Trophoblast cell (in vitro differentiated cells and primary cell): Measurements from ENCODE around the gene FABP1.

Source experiments
- DNase-seq, 2 donors: peaks; one replicate each; pipeline ENCODE4 v3.0.0-alpha.2; 2016
- H2AFZ ChIP-seq: 2 replicates; pipeline ENCODE4 v1.6.1; 2013; ENCODE audit warnings: low read length, moderate library complexity, mild to moderate bottlenecking; ENCODE audit not compliant: insufficient read depth, poor library complexity
- H2AK5ac ChIP-seq: 2 replicates; pipeline ENCODE4 v1.6.1; 2013; ENCODE audit warnings: mild to moderate bottlenecking, low read length
- H2BK120ac ChIP-seq: 2 replicates; pipeline ENCODE4 v1.6.1; 2013; ENCODE audit warnings: low read length, mild to moderate bottlenecking, moderate library complexity; ENCODE audit not compliant: insufficient read depth, poor library complexity
- H2BK12ac ChIP-seq: 2 replicates; pipeline ENCODE4 v1.6.1; 2013; ENCODE audit warnings: mild to moderate bottlenecking, low read length, moderate library complexity
- H2BK5ac ChIP-seq: 2 replicates; pipeline ENCODE4 v1.6.1; 2013; ENCODE audit warnings: low read length, low read depth, moderate library complexity, mild to moderate bottlenecking; ENCODE audit not compliant: poor library complexity
- H3K14ac ChIP-seq: 2 replicates; pipeline ENCODE4 v1.6.1; 2013; ENCODE audit warnings: mild to moderate bottlenecking, low read length
- H3K18ac ChIP-seq: 2 replicates; pipeline ENCODE4 v1.6.1; 2013; ENCODE audit warnings: mild to moderate bottlenecking, low read length
- H3K23ac ChIP-seq: 2 replicates; pipeline ENCODE4 v1.6.1; 2013; ENCODE audit warnings: low read length
- H3K27ac ChIP-seq: 2 replicates; pipeline ENCODE4 v1.5.1; 2013; ENCODE audit warnings: low read depth, mild to moderate bottlenecking, inconsistent platforms, low read length, moderate library complexity
- H3K27me3 ChIP-seq: 2 replicates; pipeline ENCODE4 v1.6.1; 2013; ENCODE audit warnings: inconsistent platforms, mild to moderate bottlenecking, low read length, moderate library complexity; ENCODE audit not compliant: insufficient read depth
- H3K36me3 ChIP-seq, 2 experiments: 1 replicate in 1 of 2; 2 replicates in 1 of 2; pipeline ENCODE4 v1.6.1; 2013; ENCODE audit warnings: low read length in 2 of 2, mild to moderate bottlenecking in 2 of 2, moderate library complexity in 1 of 2; ENCODE audit not compliant: insufficient read depth in 2 of 2, control insufficient read depth in 1 of 2
- H3K4ac ChIP-seq: 2 replicates; pipeline ENCODE4 v1.6.1; 2013; ENCODE audit warnings: low read depth, mild to moderate bottlenecking, low read length, moderate library complexity
- H3K4me1 ChIP-seq, 2 experiments: 1 replicate in 1 of 2; 2 replicates in 1 of 2; pipeline ENCODE4 v1.6.1; 2013; ENCODE audit warnings: low read length in 2 of 2, mild to moderate bottlenecking in 2 of 2, moderate library complexity in 1 of 2; ENCODE audit not compliant: insufficient read depth in 2 of 2, control insufficient read depth in 1 of 2
- H3K4me2 ChIP-seq: 2 replicates; pipeline ENCODE4 v1.6.1; 2013; ENCODE audit warnings: inconsistent platforms, mild to moderate bottlenecking, low read length, moderate library complexity
- H3K4me3 ChIP-seq: 2 replicates; pipeline ENCODE4 v1.5.1; 2013; ENCODE audit warnings: mild to moderate bottlenecking, low read depth, low read length, inconsistent platforms
- H3K79me1 ChIP-seq: one replicate; pipeline ENCODE4 v1.6.1; 2013; ENCODE audit warnings: low read length
- H3K79me2 ChIP-seq: 2 replicates; pipeline ENCODE4 v1.6.1; 2013; ENCODE audit warnings: low read length, mild to moderate bottlenecking; ENCODE audit not compliant: control insufficient read depth, insufficient read depth, poor library complexity
- H3K9ac ChIP-seq: 2 replicates; pipeline ENCODE4 v1.6.1; 2013; ENCODE audit warnings: mild to moderate bottlenecking, low read length
- H3K9me3 ChIP-seq: 2 replicates; pipeline ENCODE4 v1.6.1; 2013; ENCODE audit warnings: low read depth, mild to moderate bottlenecking, control low read depth, inconsistent platforms, low read length; ENCODE audit not compliant: insufficient read depth
- H4K12ac ChIP-seq: 2 replicates; pipeline ENCODE4 v1.6.1; 2013; ENCODE audit warnings: low read depth, mild to moderate bottlenecking, low read length, moderate library complexity
- H4K8ac ChIP-seq: 2 replicates; pipeline ENCODE4 v1.6.1; 2013; ENCODE audit warnings: low read depth, mild to moderate bottlenecking, low read length, moderate library complexity
- H4K91ac ChIP-seq: one replicate; pipeline ENCODE4 v1.6.1; 2013; ENCODE audit warnings: low read depth, mild to moderate bottlenecking, low read length, moderate library complexity
- WGBS: extraction: QIAGEN DNeasy Blood & Tissue Kit; methylation state at CpG from one replicate; pipeline ENCODE4 v1.1.7; 2013; ENCODE audit warnings: missing lambda C conversion rate; ENCODE audit not compliant: insufficient read length, insufficient coverage; ENCODE audit errors: extremely low coverage; 5-methylcytosine and 5-hydroxymethylcytosine counted together

Gene FABP1

DNA sequence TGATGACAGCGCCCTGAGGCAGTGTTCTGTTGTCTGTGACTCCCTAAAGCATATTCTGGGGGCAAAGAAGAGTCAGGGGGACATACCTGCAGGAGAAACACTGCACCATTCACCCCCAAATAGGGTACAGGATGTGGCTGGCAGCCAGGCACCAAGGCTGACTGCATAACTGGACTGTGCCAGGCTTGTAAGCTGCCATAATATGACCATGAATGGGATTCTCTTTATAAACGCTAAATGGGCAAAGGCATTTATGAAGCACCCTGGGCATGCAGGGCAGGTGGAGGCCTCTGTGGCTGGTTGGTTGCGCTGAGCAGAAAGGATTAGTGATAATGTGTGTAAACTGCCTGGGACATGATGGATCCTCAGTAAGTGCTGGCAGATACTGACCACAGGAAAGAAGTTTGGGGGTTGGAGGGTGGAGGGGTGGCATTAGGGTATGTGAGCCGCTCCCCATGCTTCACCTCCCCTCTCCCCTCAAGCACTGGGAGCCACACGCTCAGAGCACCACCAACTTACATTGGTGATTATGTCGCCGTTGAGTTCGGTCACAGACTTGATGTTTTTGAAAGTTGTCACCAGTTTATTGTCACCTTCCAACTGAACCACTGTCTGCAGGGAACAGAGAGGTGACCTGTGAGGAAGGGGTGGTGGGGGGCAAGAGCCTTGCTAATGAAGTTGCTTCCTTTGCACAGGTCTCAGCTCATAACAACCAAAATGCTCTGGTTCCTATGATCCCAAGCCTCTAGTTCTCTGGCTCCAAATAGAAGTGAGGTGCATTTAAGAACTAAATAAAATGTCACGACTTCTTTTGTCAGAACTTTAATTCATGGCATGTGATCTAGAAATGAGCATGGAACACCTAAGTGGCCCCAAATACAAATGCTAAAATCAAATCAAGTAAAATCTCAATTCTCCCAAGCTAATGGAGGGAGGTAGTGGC, 3.6 kb downstream of the FABP1 start:
- WGBS, result no CpG with 5 or more reads among the region's 9 CpGs
- H3K79me2 ChIP-seq, result no peaks in the 10 kb centered on the region
- H3K4me1 ChIP-seq, result no peaks in the 10 kb centered on the region
- no peak overlapping the region for H3K23ac ChIP-seq
- H3K27ac ChIP-seq, result no peak overlapping the region
- no peak overlapping the region for H4K8ac ChIP-seq
- no peak overlapping the region for H4K91ac ChIP-seq
- H3K27me3 ChIP-seq, result no peaks in the 10 kb centered on the region
- H2BK12ac ChIP-seq, result no peak overlapping the region
- H3K79me1 ChIP-seq, result no peaks in the 10 kb centered on the region
- H3K4ac ChIP-seq, result no peak overlapping the region
- no peak overlapping the region for H2AK5ac ChIP-seq
- H2BK120ac ChIP-seq, result no peak overlapping the region
- H3K4me3 ChIP-seq, result no peak overlapping the region
- no peak overlapping the region for H3K9ac ChIP-seq
- H3K14ac ChIP-seq, result no peak overlapping the region
- no peak overlapping the region for H3K4me2 ChIP-seq
- DNase-seq, result no peak
- no peak overlapping the region for H2BK5ac ChIP-seq
- H3K18ac ChIP-seq, result no peak overlapping the region
- H3K9me3 ChIP-seq, result no peaks in the 10 kb centered on the region
- no peak overlapping the region for H2AFZ ChIP-seq
- no peak overlapping the region for H4K12ac ChIP-seq
- H3K36me3 ChIP-seq, result no peaks in the 10 kb centered on the region

DNA sequence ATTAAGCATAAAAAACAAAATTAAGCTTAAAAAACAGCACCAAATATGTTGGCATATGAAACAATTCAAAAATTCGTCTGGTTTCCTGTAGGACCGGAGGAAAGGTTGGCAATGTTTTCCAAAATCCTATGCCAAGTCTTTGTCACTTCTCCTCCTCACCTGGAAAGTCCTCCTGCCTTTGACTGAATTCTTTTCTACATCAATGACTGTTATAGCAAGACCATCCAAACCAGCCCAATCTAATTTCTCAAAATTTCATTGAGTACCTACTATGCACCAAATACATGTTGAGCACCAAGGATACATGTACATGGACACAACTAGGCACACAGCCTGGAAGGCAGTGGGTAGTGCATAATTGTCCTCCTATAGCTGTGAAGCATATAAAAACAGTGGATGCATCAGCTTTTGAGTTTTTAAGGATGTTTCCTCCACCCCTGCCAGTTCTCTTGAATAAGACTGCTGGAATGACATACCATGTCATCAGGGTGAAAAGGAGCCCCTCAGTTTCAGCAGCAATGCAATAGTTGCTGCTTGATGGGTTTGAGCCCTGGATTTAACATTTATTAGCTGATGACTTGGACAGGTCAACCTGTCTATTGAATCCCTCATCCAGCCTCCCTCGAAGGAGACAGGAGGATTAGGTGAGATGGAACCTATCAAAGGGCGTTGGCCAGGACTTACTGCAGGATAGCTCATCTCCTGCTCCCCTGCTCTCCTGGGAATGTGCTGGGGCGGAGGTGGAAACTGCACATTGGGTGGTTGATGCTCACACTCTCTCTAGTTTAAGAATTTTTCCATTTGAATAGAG, 4.5 kb downstream of the FABP1 start:
- no peak overlapping the region for H4K12ac ChIP-seq
- no peaks in the 10 kb centered on the region for H3K36me3 ChIP-seq
- no CpG with 5 or more reads among the region's 5 CpGs for WGBS
- H3K27me3 ChIP-seq, result no peaks in the 10 kb centered on the region
- H3K9me3 ChIP-seq, result no peaks in the 10 kb centered on the region
- H3K4me2 ChIP-seq, result no peak overlapping the region
- no peak overlapping the region for H3K27ac ChIP-seq
- H2AK5ac ChIP-seq, result no peak overlapping the region
- H3K4ac ChIP-seq, result no peak overlapping the region
- no peak overlapping the region for H3K4me3 ChIP-seq
- no peaks in the 10 kb centered on the region for H3K79me1 ChIP-seq
- no peak overlapping the region for H3K18ac ChIP-seq
- H2AFZ ChIP-seq, result no peak overlapping the region
- H3K14ac ChIP-seq, result no peak overlapping the region
- no peak overlapping the region for H2BK12ac ChIP-seq
- no peak overlapping the region for H3K23ac ChIP-seq
- no peak overlapping the region for H4K91ac ChIP-seq
- H3K4me1 ChIP-seq, result no peaks in the 10 kb centered on the region
- H2BK5ac ChIP-seq, result no peak overlapping the region
- no peaks in the 10 kb centered on the region for H3K79me2 ChIP-seq
- no peak overlapping the region for H3K9ac ChIP-seq
- DNase-seq, result no peak
- H2BK120ac ChIP-seq, result no peak overlapping the region
- no peak overlapping the region for H4K8ac ChIP-seq

- no peaks in the 10 kb centered on the region for H3K4me1 ChIP-seq
- H3K23ac ChIP-seq, result no peak overlapping the region
- H2BK12ac ChIP-seq, result no peak overlapping the region
- H3K79me1 ChIP-seq, result no peaks in the 10 kb centered on the region
- WGBS, result no CpG with 5 or more reads among the region's 8 CpGs
- no peak overlapping the region for H4K91ac ChIP-seq
- H2AK5ac ChIP-seq, result no peak overlapping the region
- no peak overlapping the region for H3K18ac ChIP-seq
- H2BK5ac ChIP-seq, result no peak overlapping the region
- H3K9me3 ChIP-seq, result no peaks in the 10 kb centered on the region
- H3K4me3 ChIP-seq, result no peak overlapping the region
- H3K27me3 ChIP-seq, result no peaks in the 10 kb centered on the region
- H3K9ac ChIP-seq, result no peak overlapping the region
- H4K8ac ChIP-seq, result no peak overlapping the region
- DNase-seq, result no peak
- no peak overlapping the region for H3K27ac ChIP-seq
- H3K4me2 ChIP-seq, result no peak overlapping the region
- H3K36me3 ChIP-seq, result no peaks in the 10 kb centered on the region
- H3K14ac ChIP-seq, result no peak overlapping the region
- no peak overlapping the region for H2AFZ ChIP-seq
- H3K79me2 ChIP-seq, result no peaks in the 10 kb centered on the region
- no peak overlapping the region for H2BK120ac ChIP-seq
- no peak overlapping the region for H4K12ac ChIP-seq
- no peak overlapping the region for H3K4ac ChIP-seq
Observed at GRCh38 chr2:88122141-88122884, 5.5 kb downstream of the FABP1 start.

GRCh38 chr2:88121678-88122077, 6.2 kb downstream of the FABP1 start:
- Histone ChIP-seq H3K23ac (no peak overlapping the region), H2AK5ac (no peak overlapping the region), H4K8ac (no peak overlapping the region), H3K14ac (no peak overlapping the region), H3K27me3 (no peaks in the 10 kb centered on the region), H3K4me1 (no peaks in the 10 kb centered on the region), H2BK5ac (no peak overlapping the region), H3K9me3 (no peaks in the 10 kb centered on the region), H2AFZ (no peak overlapping the region), H2BK120ac (no peak overlapping the region), H4K91ac (no peak overlapping the region), H3K9ac (no peak overlapping the region), H3K18ac (no peak overlapping the region), H3K27ac (no peak overlapping the region), H3K36me3 (no peaks in the 10 kb centered on the region), H3K4me2 (no peak overlapping the region), H3K79me1 (no peaks in the 10 kb centered on the region), H2BK12ac (no peak overlapping the region), H4K12ac (no peak overlapping the region), H3K4me3 (no peak overlapping the region), H3K4ac (no peak overlapping the region), H3K79me2 (no peaks in the 10 kb centered on the region)
- no peak for DNase-seq
- no CpG with 5 or more reads among the region's 4 CpGs for WGBS
